DND-41 (cell line): ENCODE measurements around the gene MYLK2.

Experiments used
- CTCF ChIP-seq: IDR thresholded peaks from 2 replicates; pipeline ENCODE4 v1.5.1; 2012; ENCODE audit warnings: borderline replicate concordance, low read length, moderate library complexity, mild to moderate bottlenecking; ENCODE audit not compliant: poor library complexity, severe bottlenecking; ENCODE audit errors: extremely low read depth
- EZH2 ChIP-seq: IDR thresholded peaks from 3 replicates; pipeline ENCODE4 v1.6.1; 2012; ENCODE audit warnings: borderline replicate concordance, low read depth, mild to moderate bottlenecking, moderate library complexity, low read length, inconsistent platforms; ENCODE audit not compliant: severe bottlenecking

GRCh38 chr20:31822421-31823330 is 3.5 kb downstream of the MYLK2 start:
- no peak for TF ChIP-seq EZH2
- peak; percentile 100 for TF ChIP-seq CTCF
